HG03342 (cell line): ENCODE data around the gene EXOC3L1.
A peak's percentile ranks its signal among the peaks of the same experiment; 100 is the strongest.

Source experiments
- ATAC-seq: cut with Tn5 transposase; IDR thresholded peaks from one replicate; pipeline ENCODE4 v1.9.1; 2021; ENCODE audit warnings: mild to moderate bottlenecking, moderate library complexity; ENCODE audit not compliant: unreplicated experiment

Gene EXOC3L1

GRCh38 chr16:67165121-67166078, 24.5 kb downstream of the EXOC3L1 start:
- ATAC-seq: no peak

- ATAC-seq: no peak
Observed at GRCh38 chr16:67164599-67165061, 25.3 kb downstream of the EXOC3L1 start, which contains the start of gene HSF4. TSS of gene HSF4 (plus strand) at chr16:67164745. CDS start at chr16:67164812, 67 bp downstream.

DNA sequence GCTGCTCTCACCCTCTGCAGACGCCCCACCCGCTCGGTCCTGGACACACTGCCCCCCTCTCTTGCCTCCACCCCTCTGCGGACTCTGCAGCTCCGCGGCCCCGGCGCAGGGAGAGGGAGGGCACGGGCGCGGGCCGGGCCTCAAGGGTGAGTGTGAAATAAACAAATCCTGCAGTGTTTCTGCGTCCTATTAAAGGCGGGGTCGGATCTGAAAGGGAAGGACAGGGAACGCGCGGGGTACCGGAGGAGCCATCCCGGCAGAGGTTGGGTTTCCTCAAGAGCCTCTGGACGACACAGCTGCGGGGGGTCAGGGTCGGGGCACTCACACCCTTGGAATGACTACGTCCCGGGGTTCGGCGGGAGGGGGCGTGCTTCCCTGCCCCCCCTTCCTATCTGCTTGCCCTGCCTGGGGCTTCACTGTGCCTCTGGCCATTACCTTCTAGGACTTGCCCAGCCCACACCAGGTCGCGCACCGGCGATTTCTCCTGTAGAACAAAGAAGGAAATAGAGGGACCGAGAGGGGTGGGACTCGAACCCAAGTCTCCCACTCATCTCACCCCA, 25.9 kb downstream of the EXOC3L1 start:
- ATAC-seq: no peak

GRCh38 chr16:67163164-67163998, 26.6 kb downstream of the EXOC3L1 start:
- no peak for ATAC-seq

DNA sequence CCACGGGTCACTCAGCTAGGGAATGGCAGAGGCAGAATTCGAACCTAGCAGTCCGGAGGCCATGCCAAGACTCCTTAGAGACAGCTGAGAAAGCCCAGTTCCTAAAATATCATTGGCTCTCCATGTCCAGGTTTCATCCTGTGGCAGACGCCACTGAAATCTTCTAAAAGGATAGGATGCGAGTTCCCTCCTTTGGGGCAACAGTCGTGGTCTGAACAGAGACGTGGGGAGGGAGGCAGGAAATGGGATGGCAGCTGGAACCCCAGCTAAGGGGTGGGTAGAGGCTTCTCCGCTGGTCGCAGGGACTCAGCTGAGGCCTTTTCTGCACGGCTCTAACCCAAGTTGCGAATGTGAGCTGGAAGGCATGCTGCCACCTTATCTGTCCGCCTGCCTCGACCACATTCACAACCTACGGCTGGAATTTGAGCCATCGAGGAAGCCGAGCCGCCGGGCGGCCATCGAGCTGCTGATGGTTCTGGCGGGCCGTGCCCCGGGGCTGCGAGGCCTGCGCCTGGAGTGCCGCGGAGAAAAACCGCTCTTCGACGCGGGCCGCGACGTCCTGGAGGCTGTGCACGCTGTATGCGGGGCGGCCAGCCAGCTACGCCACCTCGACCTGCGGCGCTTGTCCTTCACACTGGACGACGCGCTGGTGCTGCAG, 27.3 kb downstream of the EXOC3L1 start:
- ATAC-seq: no peak

GRCh38 chr16:67161595-67162058, 28.3 kb downstream of the EXOC3L1 start:
- no peak for ATAC-seq

- ATAC-seq: peak; percentile 31
Observed at GRCh38 chr16:67158637-67159600, 31.0 kb downstream of the EXOC3L1 start.

GRCh38 chr16:67157892-67158635, 31.9 kb downstream of the EXOC3L1 start:
- ATAC-seq: no peak

- no peak for ATAC-seq
Observed at GRCh38 chr16:67157106-67157748, 32.7 kb downstream of the EXOC3L1 start.

- ATAC-seq: no peak
Observed at GRCh38 chr16:67156143-67156844, 33.6 kb downstream of the EXOC3L1 start.

GRCh38 chr16:67155295-67156142, 34.4 kb downstream of the EXOC3L1 start:
- ATAC-seq: no peak

DNA sequence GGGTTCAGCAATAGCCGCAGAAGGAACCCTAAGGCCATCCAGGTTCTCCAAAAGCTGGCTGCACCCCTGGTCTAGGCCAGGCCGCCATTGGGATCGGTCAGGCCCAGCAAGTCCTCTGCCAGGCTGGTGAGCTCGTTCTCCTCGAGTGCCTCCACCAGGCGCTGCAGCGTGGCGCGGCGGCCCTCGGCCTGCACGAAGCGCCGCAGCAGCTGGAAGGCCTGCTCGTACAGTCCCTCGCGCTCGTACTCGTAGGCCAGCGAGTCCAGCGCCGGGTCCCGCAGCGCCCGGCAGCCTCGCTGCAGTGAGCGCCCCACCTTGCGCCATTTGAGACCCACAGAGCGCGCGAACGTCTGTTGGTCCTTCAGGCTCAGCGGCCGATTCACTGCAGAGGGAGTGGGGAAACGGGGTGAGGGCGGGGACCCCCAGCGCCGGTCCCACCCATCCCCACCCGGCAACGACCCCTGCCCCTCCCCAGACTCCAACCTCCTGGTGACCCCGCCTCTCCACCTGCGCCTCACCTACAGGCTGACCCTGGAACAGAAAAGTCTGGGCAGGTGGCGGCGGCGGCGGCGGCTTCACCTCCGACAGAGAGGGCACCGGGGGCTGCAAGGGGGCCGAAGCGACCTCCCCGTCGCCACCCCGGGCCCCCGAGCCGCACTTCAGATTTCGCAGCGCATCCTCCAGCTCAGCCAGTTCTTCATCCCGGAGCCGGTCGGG, 35.2 kb downstream of the EXOC3L1 start:
- ATAC-seq: no peak

DNA sequence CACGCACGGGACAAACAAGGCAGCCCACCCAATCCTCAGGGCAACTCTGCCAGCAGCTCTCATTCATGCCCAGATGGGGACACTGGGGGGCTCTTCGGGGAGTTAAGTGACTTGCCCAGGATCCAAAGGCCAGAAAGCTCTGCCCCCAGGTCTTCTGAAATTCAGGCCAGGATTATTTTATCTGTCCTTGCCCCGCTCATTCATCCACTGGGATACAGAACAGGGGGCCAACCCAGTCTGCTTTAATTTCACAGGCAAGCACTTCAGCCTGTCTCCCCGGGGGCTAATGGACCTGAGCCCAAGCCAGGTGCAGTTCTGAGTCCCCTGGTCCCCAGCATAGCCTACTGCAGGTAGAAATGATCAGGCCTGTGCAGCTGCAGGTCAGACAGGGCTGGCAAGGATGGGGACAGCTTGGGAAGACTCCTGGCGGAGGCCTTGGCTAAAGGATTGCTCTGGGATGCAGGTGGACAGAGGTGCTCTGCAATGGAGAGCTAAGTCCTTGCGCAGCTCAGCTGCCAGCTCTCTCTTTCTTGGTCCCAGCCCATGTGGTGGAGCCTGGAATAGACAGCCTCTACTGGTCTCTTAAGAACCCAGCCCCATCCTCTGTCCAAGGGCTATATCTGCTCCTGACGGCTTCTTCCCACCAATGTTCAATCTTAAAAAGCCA, 38.4 kb downstream of the EXOC3L1 start:
- ATAC-seq: no peak

GRCh38 chr16:67150833-67151396, 39.0 kb downstream of the EXOC3L1 start, which contains the start of gene B3GNT9:
TSS of gene B3GNT9 (minus strand) at chr16:67150998. CDS start at chr16:67150485, 513 bp downstream.
- peak; percentile 56 for ATAC-seq
